OCI-LY7 (cell line): Measurements from ENCODE around the gene SCN4B. TPM values are rescaled to one million over a fixed set of nuclear protein-coding genes. Genes with fewer than 3 reads are reported as not detected.

ENCODE experiments used
- BruUV-seq: library from RNA; stranded (reverse); fragments of 400-500 nt; replicated peaks from 2 replicates; lab custom pipeline; 2021; lab: Mats Ljungman, UMichigan
- CTCF ChIA-PET: fragments of 300-600 bp; sonication (Branson Sonifier 250); formaldehyde crosslinking; loops from one replicate; lab custom pipeline; 2022; ENCODE audit warnings: antibody characterized with exemption; ENCODE audit not compliant: unreplicated experiment; lab: Charles Lee
- POLR2A ChIA-PET: fragments of 300-600 bp; sonication (Branson Sonifier 250); formaldehyde crosslinking; loops from one replicate; lab custom pipeline; 2022; ENCODE audit warnings: antibody characterized with exemption; lab: Charles Lee
- DNase-seq: peaks from one replicate; pipeline ENCODE4 v3.0.0-alpha.2; 2015; ENCODE audit warnings: low spot score
- H2AFZ ChIP-seq: fragments of 200-600 bp; sonication (generic), shearing (Covaris generic); 2 replicates; pipeline ENCODE4 v1.6.1; 2014; ENCODE audit warnings: mild to moderate bottlenecking, antibody characterized with exemption, low read length, moderate library complexity
- H3K27ac ChIP-seq: fragments of 200-600 bp; sonication (generic); 2 replicates; pipeline ENCODE4 v1.5.1; 2014; ENCODE audit warnings: mixed run types, low read depth, mild to moderate bottlenecking, moderate library complexity, low read length, inconsistent platforms; ENCODE audit not compliant: poor library complexity, severe bottlenecking
- H3K36me3 ChIP-seq: fragments of 200-600 bp; sonication (generic); 2 replicates; pipeline ENCODE4 v1.6.1; 2014; ENCODE audit warnings: mild to moderate bottlenecking, antibody characterized with exemption, low read length, moderate library complexity, mixed read lengths; ENCODE audit not compliant: insufficient read depth
- H3K4me1 ChIP-seq: fragments of 200-600 bp; sonication (generic); 2 replicates; pipeline ENCODE4 v1.5.1; 2014; ENCODE audit warnings: mild to moderate bottlenecking, low read length; ENCODE audit not compliant: insufficient read depth, poor library complexity, severe bottlenecking
- H3K4me2 ChIP-seq: fragments of 200-600 bp; sonication (generic); 2 replicates; pipeline ENCODE4 v1.6.1; 2014; ENCODE audit warnings: mild to moderate bottlenecking, low read length
- H3K4me3 ChIP-seq: fragments of 200-600 bp; sonication (generic); 2 replicates; pipeline ENCODE4 v1.5.1; 2014; ENCODE audit warnings: mild to moderate bottlenecking, low read depth, low read length; ENCODE audit not compliant: poor library complexity, severe bottlenecking
- H3K79me2 ChIP-seq: fragments of 200-600 bp; sonication (generic); 2 replicates; pipeline ENCODE4 v1.6.1; 2016; ENCODE audit warnings: low read depth, mild to moderate bottlenecking, low read length, moderate library complexity, mixed read lengths; ENCODE audit not compliant: insufficient read depth
- H3K9me2 ChIP-seq: fragments of 200-600 bp; sonication (generic); 2 replicates; pipeline ENCODE4 v1.6.1; 2016; ENCODE audit warnings: mild to moderate bottlenecking, low read length, mixed read lengths; ENCODE audit not compliant: insufficient read depth
- H3K9me3 ChIP-seq: fragments of 200-600 bp; sonication (generic); 2 replicates; pipeline ENCODE4 v1.6.1; 2014; ENCODE audit warnings: mild to moderate bottlenecking, mixed run types, low read length, mixed read lengths
- H4K20me1 ChIP-seq: fragments of 200-600 bp; sonication (generic); 2 replicates; pipeline ENCODE4 v1.6.1; 2014; ENCODE audit warnings: mild to moderate bottlenecking, antibody characterized with exemption, low read length, moderate library complexity, mixed read lengths; ENCODE audit not compliant: insufficient read depth
- CTCF ChIP-seq: fragments of 200-600 bp; sonication (generic); conservative IDR thresholded peaks from 2 replicates; pipeline ENCODE4 v1.5.1; 2014; ENCODE audit warnings: mild to moderate bottlenecking, antibody characterized with exemption, low read length, moderate library complexity, mixed read lengths
- EZH2phosphoT487 ChIP-seq: fragments of 200-600 bp; sonication (generic); IDR thresholded peaks from 2 replicates; pipeline ENCODE4 v1.6.1; 2018; ENCODE audit warnings: low read depth, borderline replicate concordance, mild to moderate bottlenecking, mixed run types, antibody characterized with exemption, low read length, moderate library complexity, mixed read lengths
- intact Hi-C: fragments of 100-400 bp; cut with micrococcal nuclease; formaldehyde crosslinking; loops from one replicate; pipeline ENCODE4 v1.10.0; 2022; ENCODE audit not compliant: unreplicated experiment
- total RNA-seq, 2 experiments: library from RNA; depleted of rRNA in 1 of 2; stranded (reverse); fragments of >200 nt in 1 of 2; shearing (Covaris generic) in 1 of 2; gene quantifications; 2 replicates each; pipeline ENCODE4 v1.2.3, GENCODE V29; 2014 to 2022

The SCN4B gene
- total RNA-seq, 2 experiments from 2014 or later, result not detected

DNA sequence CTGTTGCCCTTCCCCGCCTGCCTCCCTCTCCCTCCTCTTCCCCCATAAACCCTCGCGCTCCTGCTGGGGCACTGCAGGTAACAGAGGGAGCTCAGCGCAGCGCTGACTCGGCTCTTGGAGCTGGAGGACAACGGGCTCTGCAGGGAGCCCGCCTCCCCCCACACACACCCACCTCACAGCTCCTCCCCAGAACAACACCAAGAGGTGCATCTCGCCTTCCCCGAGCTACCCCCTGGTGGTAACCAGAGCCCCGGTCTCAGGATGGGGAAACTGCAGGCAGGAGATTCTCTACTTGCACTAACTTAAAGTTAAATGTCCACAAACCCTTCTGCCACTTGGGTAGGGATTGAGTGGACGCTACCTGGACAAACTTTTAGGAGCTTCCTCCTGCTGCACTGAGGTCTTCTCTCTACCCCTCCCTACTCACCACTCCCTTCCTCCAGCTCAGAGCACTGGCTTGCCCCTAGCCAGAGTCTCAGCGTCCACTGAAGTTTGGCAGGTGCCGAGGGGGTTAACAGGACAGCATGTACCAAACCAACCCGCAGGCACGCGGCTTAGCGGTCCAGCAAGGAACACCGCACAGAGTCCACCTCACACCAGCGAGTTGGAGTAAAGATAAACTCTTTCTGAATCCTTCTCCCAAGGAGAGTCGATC is 4.0 kb upstream of the SCN4B start:
- intact Hi-C loops, result no loop called here
- Histone ChIP-seq H3K4me3 (no peak overlapping the region), H3K27ac (no peak overlapping the region), H3K36me3 (no peaks in the 10 kb centered on the region), H3K9me3 (no peaks in the 10 kb centered on the region), H3K9me2 (no peaks in the 10 kb centered on the region), H3K4me2 (no peak overlapping the region), H4K20me1 (no peaks in the 10 kb centered on the region), H2AFZ (no peak overlapping the region), H3K79me2 (no peaks in the 10 kb centered on the region), H3K4me1 (no peaks in the 10 kb centered on the region)
- DNase-seq, result no peak
- TF ChIP-seq CTCF, result no peak
- TF ChIP-seq EZH2phosphoT487, result no peak
- ChIA-PET POLR2A (no interaction called here), CTCF (interaction anchor here (0.6 kb wide), 1 partner anchor 32 kb away, joined by 3 read pairs; no protein-coding TSS in a partner anchor)
- no TSS peak for BruUV-seq

GRCh38 chr11:118155776-118156530 is 3.3 kb upstream of the SCN4B start:
- no peaks in the 10 kb centered on the region for H3K79me2 ChIP-seq
- no peak overlapping the region for H3K4me2 ChIP-seq
- no peak overlapping the region for H3K4me3 ChIP-seq
- CTCF ChIA-PET, result no interaction called here
- no peaks in the 10 kb centered on the region for H3K36me3 ChIP-seq
- H2AFZ ChIP-seq, result no peak overlapping the region
- intact Hi-C loops, result no loop called here
- H3K27ac ChIP-seq, result no peak overlapping the region
- no peaks in the 10 kb centered on the region for H3K9me2 ChIP-seq
- DNase-seq, result no peak
- TF ChIP-seq EZH2phosphoT487 (no peak), CTCF (no peak)
- POLR2A ChIA-PET, result no interaction called here
- H3K4me1 ChIP-seq, result no peaks in the 10 kb centered on the region
- no peaks in the 10 kb centered on the region for H3K9me3 ChIP-seq
- H4K20me1 ChIP-seq, result no peaks in the 10 kb centered on the region
- BruUV-seq, result no TSS peak

GRCh38 chr11:118154641-118155040 is 2.0 kb upstream of the SCN4B start:
- POLR2A ChIA-PET, result no interaction called here
- DNase-seq, result no peak
- Histone ChIP-seq H3K9me2 (no peaks in the 10 kb centered on the region), H4K20me1 (no peaks in the 10 kb centered on the region), H3K4me2 (no peak overlapping the region), H3K9me3 (no peaks in the 10 kb centered on the region), H3K79me2 (no peaks in the 10 kb centered on the region), H3K27ac (no peak overlapping the region), H2AFZ (no peak overlapping the region), H3K4me1 (no peaks in the 10 kb centered on the region), H3K36me3 (no peaks in the 10 kb centered on the region), H3K4me3 (no peak overlapping the region)
- no TSS peak for BruUV-seq
- no peak for TF ChIP-seq CTCF
- TF ChIP-seq EZH2phosphoT487, result no peak
- intact Hi-C loops, result no loop called here
- CTCF ChIA-PET, result no interaction called here
